Endodermal cell (in vitro differentiated cells): ENCODE measurements around the gene SPAG16. TPM values are rescaled to one million over a fixed set of nuclear protein-coding genes. Genes with fewer than 3 reads are reported as not detected.
"Not testable (repeated sequence)": the region's sequence is repeated elsewhere in the genome, so short reads cannot be mapped to it uniquely, and the experiment has no call there.

Source experiments
- DNase-seq: peaks from one replicate; pipeline ENCODE4 v3.0.0-alpha.2; 2017
- H3K27ac ChIP-seq: 2 replicates; pipeline ENCODE4 v1.5.1; 2013; ENCODE audit warnings: mild to moderate bottlenecking, low read depth, low read length, moderate library complexity
- H3K27me3 ChIP-seq: 2 replicates; pipeline ENCODE4 v1.6.1; 2013; ENCODE audit warnings: mild to moderate bottlenecking, low read length, moderate library complexity; ENCODE audit not compliant: insufficient read depth, control insufficient read depth, poor library complexity, severe bottlenecking
- H3K36me3 ChIP-seq: 2 replicates; pipeline ENCODE4 v1.7.0; 2013; ENCODE audit warnings: mild to moderate bottlenecking, low read length, moderate library complexity; ENCODE audit not compliant: control insufficient read depth, insufficient read depth
- H3K4me1 ChIP-seq: one replicate; pipeline ENCODE4 v1.7.0; 2013; ENCODE audit warnings: low read length; ENCODE audit not compliant: control insufficient read depth, insufficient read depth
- H3K4me3 ChIP-seq: 2 replicates; pipeline ENCODE4 v1.5.1; 2013; ENCODE audit warnings: mild to moderate bottlenecking, low read length, moderate library complexity
- H3K9ac ChIP-seq: 2 replicates; pipeline ENCODE4 v1.6.1; 2013; ENCODE audit warnings: mild to moderate bottlenecking, low read length, moderate library complexity; ENCODE audit not compliant: poor library complexity, severe bottlenecking; ENCODE audit errors: extremely low read depth
- H3K9me3 ChIP-seq: 2 replicates; pipeline ENCODE4 v1.6.1; 2013; ENCODE audit warnings: mild to moderate bottlenecking, low read length, moderate library complexity; ENCODE audit not compliant: control insufficient read depth
- H3K27ac Mint-ChIP-seq: 2 replicates; pipeline ENCODE4 v1.8.0; 2020; ENCODE audit warnings: mixed read lengths
- H3K27me3 Mint-ChIP-seq: 2 replicates; pipeline ENCODE4 v1.8.0; 2021; ENCODE audit warnings: mild to moderate bottlenecking, mixed read lengths; ENCODE audit not compliant: insufficient read depth
- H3K36me3 Mint-ChIP-seq: 2 replicates; pipeline ENCODE4 v1.8.0; 2020; ENCODE audit warnings: low read depth, mixed read lengths
- H3K4me1 Mint-ChIP-seq: 2 replicates; pipeline ENCODE4 v1.8.0; 2020; ENCODE audit warnings: mixed read lengths
- H3K4me3 Mint-ChIP-seq: 2 replicates; pipeline ENCODE4 v1.8.0; 2020; ENCODE audit warnings: mild to moderate bottlenecking, moderate library complexity, mixed read lengths
- H3K9me3 Mint-ChIP-seq: 2 replicates; pipeline ENCODE4 v1.8.0; 2020; ENCODE audit warnings: mild to moderate bottlenecking, mixed read lengths
- WGBS, 2 experiments: methylation state at CpG; one replicate each; pipeline versions ENCODE4 v1.1.5 to v1.1.7; 2013; ENCODE audit warnings: missing lambda C conversion rate in 2 of 2, mixed read lengths in 1 of 2; ENCODE audit not compliant: insufficient coverage in 1 of 2, insufficient read length in 1 of 2; 5-methylcytosine and 5-hydroxymethylcytosine counted together
- total RNA-seq, 2 donors: library from RNA; stranded (reverse); fragmentation: NEBNext Ultra II Directional in 1 of 2; extraction: Animal tissue kit (Norgen Biotek cat#: 25700) in 1 of 2; gene quantifications; 2 replicates in 1 of 2; 3 replicates in 1 of 2; pipeline ENCODE4 v1.2.1, GENCODE V29; 2021
- TF ChIP-seq, protein P1 (sequence below): fragments of 200-600 bp; sonication (generic); conservative IDR thresholded peaks from 2 replicates; pipeline ENCODE4 v1.5.0; 2021; ENCODE audit warnings: antibody characterized with exemption, mild to moderate bottlenecking

Gene SPAG16
- total RNA-seq, 2 donors from 2014 or later: 27.8 to 38.2 TPM

DNA sequence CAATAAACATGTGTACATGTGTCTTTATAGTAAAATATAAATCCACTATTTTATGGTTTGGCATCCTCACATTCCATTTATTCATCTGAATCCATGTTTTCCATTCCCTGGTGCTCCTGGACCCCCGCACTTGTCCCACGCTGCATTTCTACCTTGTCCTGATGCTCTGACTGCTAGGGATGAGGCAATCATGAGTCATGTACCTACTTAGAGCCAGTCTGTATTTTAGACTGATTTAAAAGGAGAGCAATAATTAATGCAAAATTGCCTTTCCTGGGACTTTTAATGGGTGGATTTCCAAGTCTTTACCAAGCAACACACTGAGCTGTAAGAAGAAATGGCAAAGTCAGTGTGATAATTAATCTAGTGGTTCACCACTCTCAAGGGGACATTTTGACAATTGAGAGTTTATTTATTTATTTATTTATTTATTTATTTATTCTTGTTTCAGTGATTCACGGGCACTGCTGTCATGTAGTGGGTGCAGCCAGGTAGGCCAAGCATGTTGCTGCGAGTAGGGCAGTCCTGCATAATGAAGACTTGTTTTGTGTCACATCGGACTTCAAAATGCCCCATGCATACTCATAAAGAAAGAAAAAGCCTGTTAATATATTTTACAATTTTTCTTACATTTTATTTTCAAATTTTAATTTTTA lies 707.3 kb downstream of the SPAG16 start:
- no peak for DNase-seq
- H3K27ac ChIP-seq: no peak overlapping the region
- TF ChIP-seq, protein P1, sequence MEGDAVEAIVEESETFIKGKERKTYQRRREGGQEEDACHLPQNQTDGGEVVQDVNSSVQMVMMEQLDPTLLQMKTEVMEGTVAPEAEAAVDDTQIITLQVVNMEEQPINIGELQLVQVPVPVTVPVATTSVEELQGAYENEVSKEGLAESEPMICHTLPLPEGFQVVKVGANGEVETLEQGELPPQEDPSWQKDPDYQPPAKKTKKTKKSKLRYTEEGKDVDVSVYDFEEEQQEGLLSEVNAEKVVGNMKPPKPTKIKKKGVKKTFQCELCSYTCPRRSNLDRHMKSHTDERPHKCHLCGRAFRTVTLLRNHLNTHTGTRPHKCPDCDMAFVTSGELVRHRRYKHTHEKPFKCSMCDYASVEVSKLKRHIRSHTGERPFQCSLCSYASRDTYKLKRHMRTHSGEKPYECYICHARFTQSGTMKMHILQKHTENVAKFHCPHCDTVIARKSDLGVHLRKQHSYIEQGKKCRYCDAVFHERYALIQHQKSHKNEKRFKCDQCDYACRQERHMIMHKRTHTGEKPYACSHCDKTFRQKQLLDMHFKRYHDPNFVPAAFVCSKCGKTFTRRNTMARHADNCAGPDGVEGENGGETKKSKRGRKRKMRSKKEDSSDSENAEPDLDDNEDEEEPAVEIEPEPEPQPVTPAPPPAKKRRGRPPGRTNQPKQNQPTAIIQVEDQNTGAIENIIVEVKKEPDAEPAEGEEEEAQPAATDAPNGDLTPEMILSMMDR: no peak
- Mint-ChIP-seq H3K4me3 (no peak overlapping the region), H3K9me3 (no peaks in the 10 kb centered on the region), H3K27ac (no peak overlapping the region), H3K4me1 (peaks cover 4% of the 10 kb centered on the region), H3K36me3 (no peaks in the 10 kb centered on the region), H3K27me3 (no peaks in the 10 kb centered on the region)
- H3K4me3 ChIP-seq: no peak overlapping the region
- 100% methylated on average over 2 to 5 of the region's 5 CpGs for WGBS, 2 experiments
- H3K9me3 ChIP-seq: no peaks in the 10 kb centered on the region
- no peak overlapping the region for H3K9ac ChIP-seq
- H3K36me3 ChIP-seq: no peaks in the 10 kb centered on the region
- H3K27me3 ChIP-seq: no peaks in the 10 kb centered on the region
- H3K4me1 ChIP-seq: no peaks in the 10 kb centered on the region

DNA sequence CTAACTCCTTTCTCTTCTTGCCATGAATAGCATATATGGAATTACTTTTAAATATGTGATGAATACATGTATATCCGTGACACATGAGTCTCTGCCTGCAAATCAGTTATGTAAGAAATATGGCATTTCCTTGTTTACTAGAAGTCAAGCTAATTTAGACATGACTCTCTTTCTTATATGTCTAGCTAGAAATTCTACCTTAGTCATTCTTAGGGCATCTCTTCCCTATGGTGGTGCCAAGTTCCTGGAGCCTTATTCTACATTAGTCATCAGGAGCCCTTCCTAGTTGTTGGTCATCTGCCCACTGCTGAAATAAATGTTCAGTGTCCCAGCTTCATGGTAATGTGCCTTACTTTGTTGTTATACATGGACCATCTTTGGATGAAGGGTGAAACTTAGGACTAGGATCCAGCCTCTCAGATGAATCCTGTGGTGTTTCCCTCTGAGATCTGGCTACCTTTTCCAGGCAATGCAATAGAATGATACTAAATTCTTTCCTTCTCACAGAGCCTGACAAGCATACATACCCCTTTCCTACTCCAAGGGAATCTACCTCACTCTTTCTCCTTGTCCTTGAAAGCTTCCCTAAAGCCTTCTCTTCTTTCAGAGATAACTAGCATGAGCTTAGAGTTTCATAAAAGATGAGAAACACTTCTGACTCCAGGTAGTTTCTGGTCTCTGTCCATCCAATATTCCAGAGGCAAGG lies 711.3 kb downstream of the SPAG16 start:
- Histone ChIP-seq H3K27ac (no peak overlapping the region), H3K4me1 (peaks cover 5% of the 10 kb centered on the region), H3K36me3 (no peaks in the 10 kb centered on the region), H3K9ac (no peak overlapping the region), H3K4me3 (no peak overlapping the region), H3K27me3 (no peaks in the 10 kb centered on the region), H3K9me3 (peaks cover 22% of the 10 kb centered on the region)
- DNase-seq: no peak
- H3K36me3 Mint-ChIP-seq: peaks cover 16% of the 10 kb centered on the region
- peaks cover 8% of the 10 kb centered on the region for H3K4me1 Mint-ChIP-seq
- WGBS, 2 experiments: 92% methylated on average over 1 of the region's 1 CpG; no CpG with 5 or more reads in 1 of the 2 experiments
- no peaks in the 10 kb centered on the region for H3K27me3 Mint-ChIP-seq
- no peak overlapping the region for H3K27ac Mint-ChIP-seq
- peaks cover 24% of the 10 kb centered on the region for H3K9me3 Mint-ChIP-seq
- no peak overlapping the region for H3K4me3 Mint-ChIP-seq
- TF ChIP-seq, protein P1: no peak

DNA sequence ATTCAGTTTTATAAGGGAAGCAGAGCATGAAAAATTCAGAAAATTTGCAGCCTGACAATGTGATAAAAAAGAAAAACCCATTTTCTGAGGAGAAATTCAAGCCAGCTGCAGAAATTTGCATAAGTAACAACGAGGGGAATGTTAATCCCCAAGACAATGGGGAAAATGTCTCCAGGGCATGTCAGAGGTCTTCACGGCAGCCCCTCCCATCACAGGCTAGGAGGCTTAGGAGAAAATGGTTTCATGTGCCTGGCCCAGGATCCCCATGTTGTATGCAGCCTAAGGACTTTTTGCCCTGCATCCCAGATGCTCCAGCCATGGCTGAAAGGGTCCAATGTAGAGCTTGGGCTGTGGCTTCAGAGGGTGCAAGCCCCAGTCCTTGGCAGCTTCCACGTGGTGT lies 714.7 kb downstream of the SPAG16 start:
- H3K4me1 Mint-ChIP-seq, H3K36me3 ChIP-seq, H3K4me3 ChIP-seq, H3K27me3 ChIP-seq, H3K27me3 Mint-ChIP-seq, H3K9ac ChIP-seq, H3K27ac ChIP-seq, DNase-seq, H3K4me1 ChIP-seq, H3K4me3 Mint-ChIP-seq, H3K27ac Mint-ChIP-seq: not testable (repeated sequence)
- peaks cover 24% of the 10 kb centered on the region for H3K9me3 Mint-ChIP-seq
- H3K9me3 ChIP-seq: peaks cover 23% of the 10 kb centered on the region
- peaks cover 16% of the 10 kb centered on the region for H3K36me3 Mint-ChIP-seq
- WGBS, 2 experiments: 67 to 69% methylated on average over 2 to 3 of the region's 3 CpGs
